ENCODE measurements around the gene GINS2. TPM values are rescaled to one million over a fixed set of nuclear protein-coding genes. Genes with fewer than 3 reads are reported as not detected.

The GINS2 gene
- 10 to 100 TPM in 1 of 3 donors, 1 to 10 TPM in 2; 1.2 to 11.8 (median 5.4) TPM for total RNA-seq
- long read RNA-seq, donor 1, partial matches to known transcripts: 0 of 1 reads
- long read RNA-seq, donor 1, other reads (novel, unspliced or antisense): 0 of 1 reads
- long read RNA-seq, donor 2, transcript GINS2-201 (5 exons, 2,673 nt): major isoform, 16 of 16 reads
- long read RNA-seq, donor 2, partial matches to known transcripts: 0 of 16 reads
- long read RNA-seq, donor 2, other reads (novel, unspliced or antisense): 0 of 16 reads

- no peak for TF ChIP-seq CTCF (IDR thresholded peaks at IDR 0.05)
- Histone ChIP-seq H3K4me1 (ENCODE audit: low read depth) (peaks cover 19% of the 10 kb centered on the region), H3K36me3 (ENCODE audit: low read depth) (no peaks in the 10 kb centered on the region), H3K9me3 (no peaks in the 10 kb centered on the region), H3K4me3 (peak within 1 kb of the TSS; percentile 6)
- intact Hi-C loops (cut with DNase I, micrococcal nuclease): no loop called here
- DNase-seq: peak; percentile 90 to 96 (median 94)
- peak; percentile 98 for ATAC-seq
Measured at GRCh38 chr16:85688586-85689284, at the start of gene GINS2. GINS2 (minus strand) TSS chr16:85688954; CDS start chr16:85688898, 56 bp downstream.

GRCh38 chr16:85736921-85737320, 48.2 kb upstream of the GINS2 start:
- ATAC-seq: no peak
- H3K36me3 ChIP-seq (ENCODE audit: low read depth): no peaks in the 10 kb centered on the region
- H3K4me3 ChIP-seq: no peak overlapping the region
- TF ChIP-seq CTCF (IDR thresholded peaks at IDR 0.05): no peak
- H3K9me3 ChIP-seq: no peaks in the 10 kb centered on the region
- no peaks in the 10 kb centered on the region for H3K4me1 ChIP-seq (ENCODE audit: low read depth)
- intact Hi-C loops (cut with DNase I, micrococcal nuclease): no loop called here
- DNase-seq: no peak

- H3K4me3 ChIP-seq: no peak overlapping the region
- intact Hi-C loops (cut with DNase I, micrococcal nuclease): no loop called here
- H3K36me3 ChIP-seq (ENCODE audit: low read depth): no peaks in the 10 kb centered on the region
- DNase-seq (no peak), ATAC-seq (no peak)
- no peak for TF ChIP-seq CTCF (IDR thresholded peaks at IDR 0.05)
- H3K4me1 ChIP-seq (ENCODE audit: low read depth): no peaks in the 10 kb centered on the region
- no peaks in the 10 kb centered on the region for H3K9me3 ChIP-seq
Measured at GRCh38 chr16:85735946-85736345, 47.2 kb upstream of the GINS2 start.

GRCh38 chr16:85735225-85735635, 46.5 kb upstream of the GINS2 start:
- Histone ChIP-seq H3K4me3 (no peak overlapping the region), H3K36me3 (ENCODE audit: low read depth) (no peaks in the 10 kb centered on the region), H3K9me3 (no peaks in the 10 kb centered on the region), H3K4me1 (ENCODE audit: low read depth) (no peaks in the 10 kb centered on the region)
- intact Hi-C loops (cut with DNase I, micrococcal nuclease): no loop called here
- no peak for TF ChIP-seq CTCF (IDR thresholded peaks at IDR 0.05)
- DNase-seq (peak in 2 of 3 donors; percentile 51 to 79), ATAC-seq (peak; percentile 69)

- Histone ChIP-seq H3K4me1 (ENCODE audit: low read depth) (no peaks in the 10 kb centered on the region), H3K36me3 (ENCODE audit: low read depth) (no peaks in the 10 kb centered on the region), H3K4me3 (no peak overlapping the region), H3K9me3 (no peaks in the 10 kb centered on the region)
- TF ChIP-seq CTCF (IDR thresholded peaks at IDR 0.05): no peak
- no peak for DNase-seq
- intact Hi-C loops (cut with DNase I, micrococcal nuclease): no loop called here
- ATAC-seq: peak; percentile 14
Measured at GRCh38 chr16:85734311-85735017, 45.7 kb upstream of the GINS2 start.

Data from mucosa of descending colon (tissue), 3 donors.